GM12891 (cell line): Measurements from ENCODE around the gene HTR4.

Experiments used
- PAX5 ChIP-seq: IDR thresholded peaks from 2 replicates; pipeline ENCODE4 v1.6.1; 2011; ENCODE audit warnings: low read length, moderate library complexity, mild to moderate bottlenecking; ENCODE audit not compliant: insufficient read depth, severe bottlenecking
- POLR2A ChIP-seq: IDR thresholded peaks from 2 replicates; pipeline ENCODE4 v1.6.1; 2011; ENCODE audit warnings: low read depth, low read length, control low read depth
- POLR2AphosphoS5 ChIP-seq: IDR thresholded peaks from 2 replicates; pipeline ENCODE4 v1.6.1; 2011; ENCODE audit warnings: low read depth, low read length, control low read depth
- SPI1 ChIP-seq: IDR thresholded peaks from 2 replicates; pipeline ENCODE4 v1.6.1; 2011; ENCODE audit warnings: low read depth, low read length, control low read depth
- TAF1 ChIP-seq: IDR thresholded peaks from 2 replicates; pipeline ENCODE4 v1.6.1; 2011; ENCODE audit warnings: low read depth, low read length, control low read depth

DNA sequence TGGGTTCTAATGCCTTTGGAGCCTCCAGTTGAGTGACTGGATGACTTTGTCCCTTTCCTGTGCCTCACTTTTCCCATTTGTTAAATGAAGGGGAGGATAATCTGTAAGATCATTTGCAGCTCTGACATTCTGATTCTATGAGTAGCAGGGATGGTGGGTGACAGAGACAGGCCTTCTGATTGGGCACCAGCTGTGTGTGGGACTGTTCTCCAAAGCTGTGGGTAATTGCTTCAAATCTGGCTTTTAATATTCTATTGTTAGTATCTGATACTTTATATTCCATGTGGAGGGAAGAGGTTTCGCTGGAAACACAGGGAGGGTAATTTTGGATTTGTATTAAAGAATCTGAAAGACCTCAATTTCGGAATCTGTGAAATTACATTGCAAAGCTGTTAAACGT is 167.9 kb downstream of the HTR4 start:
- no peak for TF ChIP-seq SPI1
- TF ChIP-seq POLR2A, result no peak
- no peak for TF ChIP-seq POLR2AphosphoS5
- no peak for TF ChIP-seq TAF1
- TF ChIP-seq PAX5, result no peak
